DMS53 (cell line): Measurements from ENCODE around the gene WBP4.
"Not testable (repeated sequence)": the region's sequence is repeated elsewhere in the genome, so short reads cannot be mapped to it uniquely, and the experiment has no call there.

Source experiments
- DNase-seq: peaks from one replicate; lab custom pipeline; 2025; lab: John Stamatoyannopoulos, UW

Gene WBP4

GRCh38 chr13:41085961-41086585 is 24.8 kb downstream of the WBP4 start:
- no peak for DNase-seq

GRCh38 chr13:41095681-41096080 is 34.4 kb downstream of the WBP4 start:
- not testable (repeated sequence) for DNase-seq

GRCh38 chr13:41098761-41099160 is 37.5 kb downstream of the WBP4 start:
- DNase-seq, result no peak

- DNase-seq, result no peak
Measured at GRCh38 chr13:41099986-41100385, 38.7 kb downstream of the WBP4 start.

GRCh38 chr13:41107104-41107571 is 45.8 kb downstream of the WBP4 start:
- no peak for DNase-seq

- DNase-seq, result no peak
Measured at GRCh38 chr13:41107584-41108014, 46.3 kb downstream of the WBP4 start.

GRCh38 chr13:41111454-41111853 is 50.1 kb downstream of the WBP4 start:
- no peak for DNase-seq

GRCh38 chr13:41117869-41118268 is 56.6 kb downstream of the WBP4 start:
- DNase-seq, result no peak

- peak; percentile 53 for DNase-seq
Measured at GRCh38 chr13:41122838-41123237, 61.5 kb downstream of the WBP4 start.

GRCh38 chr13:41127701-41128100 is 66.4 kb downstream of the WBP4 start:
- DNase-seq, result no peak

- no peak for DNase-seq
Measured at GRCh38 chr13:41130356-41130755, 69.0 kb downstream of the WBP4 start.

GRCh38 chr13:41131189-41131588 is 69.9 kb downstream of the WBP4 start:
- DNase-seq, result not testable (repeated sequence)

- DNase-seq, result peak; percentile 57
Measured at GRCh38 chr13:41131660-41132511, 70.6 kb downstream of the WBP4 start.

- peak; percentile 97 for DNase-seq
Measured at GRCh38 chr13:41132512-41133152, 71.3 kb downstream of the WBP4 start, which contains the start of gene KBTBD6. Gene KBTBD6, minus strand, starts transcription at chr13:41132802. Its CDS starts 291 bp downstream, at chr13:41132511.
